HG02943 (cell line): ENCODE data around the gene MALT1.
"Not testable (repeated sequence)": the region's sequence is repeated elsewhere in the genome, so short reads cannot be mapped to it uniquely, and the experiment has no call there.

ENCODE experiments used
- ATAC-seq: cut with Tn5 transposase; IDR thresholded peaks from one replicate; pipeline ENCODE4 v1.9.1; 2021; ENCODE audit warnings: mild to moderate bottlenecking, low read depth, moderate library complexity; ENCODE audit not compliant: unreplicated experiment

Gene MALT1

GRCh38 chr18:58671111-58671631, at the start of gene MALT1:
Gene MALT1 (plus strand): TSS chr18:58671465. CDS start chr18:58671644, 179 bp downstream.
- peak; percentile 75 for ATAC-seq

GRCh38 chr18:58624011-58624410, 47.3 kb upstream of the MALT1 start:
- ATAC-seq = no peak

- no peak for ATAC-seq
These were observed 45.4 kb upstream of the MALT1 start for GRCh38 chr18:58625839-58626238.

- no peak for ATAC-seq
These were observed 41.2 kb upstream of the MALT1 start for GRCh38 chr18:58630071-58630470.

- no peak for ATAC-seq
These were observed 40.0 kb upstream of the MALT1 start for GRCh38 chr18:58631301-58631700.

- no peak for ATAC-seq
These were observed 38.7 kb upstream of the MALT1 start for GRCh38 chr18:58632552-58632951.

DNA sequence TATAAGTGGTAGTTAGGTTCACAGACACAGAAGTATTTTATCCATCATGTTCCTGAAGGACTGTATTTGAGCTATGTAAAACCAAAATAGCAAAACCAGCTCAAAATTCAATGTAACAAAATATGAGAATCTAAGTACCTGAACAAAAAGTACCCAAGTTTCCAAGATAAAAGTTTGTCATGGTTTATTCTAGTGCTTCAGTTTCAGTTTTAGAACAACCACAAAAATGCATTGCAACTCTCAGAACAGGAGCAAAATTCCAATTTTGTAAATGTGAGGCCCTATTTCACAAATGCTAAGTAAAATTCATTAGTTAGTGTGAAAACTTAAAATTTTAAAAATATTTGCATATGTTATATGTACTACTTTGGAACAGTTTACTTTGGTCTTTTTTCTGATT, 37.4 kb upstream of the MALT1 start:
- ATAC-seq = no peak

GRCh38 chr18:58635891-58636290, 35.4 kb upstream of the MALT1 start:
- ATAC-seq = no peak

- no peak for ATAC-seq
These were observed 34.1 kb upstream of the MALT1 start for GRCh38 chr18:58637197-58637596.

DNA sequence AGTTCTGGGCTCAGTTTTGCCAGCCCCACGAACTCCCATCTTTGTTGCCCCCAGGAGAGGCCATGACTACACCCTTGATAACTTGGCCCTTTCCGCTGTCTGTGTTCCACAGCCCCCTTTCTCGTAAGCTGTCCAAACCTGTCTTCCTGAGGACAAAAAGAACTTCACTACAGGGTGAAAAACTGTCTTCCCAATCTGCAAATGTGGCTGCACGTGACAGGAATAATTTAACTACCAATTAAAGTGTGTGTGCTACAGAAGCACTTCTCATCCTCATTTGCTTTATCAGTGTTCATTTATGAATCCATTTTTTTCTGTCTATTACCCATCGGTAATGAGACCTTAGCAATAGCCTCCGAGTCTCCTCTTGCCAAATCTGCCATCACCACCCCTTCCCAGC, 33.3 kb upstream of the MALT1 start:
- no peak for ATAC-seq

DNA sequence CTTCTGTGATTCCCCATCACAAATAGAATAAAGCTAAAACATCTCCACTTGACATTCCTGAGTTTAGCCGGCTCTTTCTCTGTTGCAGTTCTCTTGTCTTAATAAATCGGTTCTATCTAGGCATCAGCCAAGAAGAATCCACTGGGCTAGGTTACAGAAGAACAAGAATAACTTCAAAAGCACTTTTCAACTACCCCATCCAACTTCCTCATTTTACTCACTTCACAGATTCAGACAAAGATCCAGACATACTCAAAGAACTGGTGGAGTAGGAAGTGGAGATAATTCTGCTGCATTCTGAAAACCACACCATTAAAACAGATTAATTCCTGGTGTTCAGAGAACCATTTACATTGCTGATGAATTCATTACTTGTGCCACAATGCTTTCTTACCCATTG, 32.8 kb upstream of the MALT1 start:
- no peak for ATAC-seq

DNA sequence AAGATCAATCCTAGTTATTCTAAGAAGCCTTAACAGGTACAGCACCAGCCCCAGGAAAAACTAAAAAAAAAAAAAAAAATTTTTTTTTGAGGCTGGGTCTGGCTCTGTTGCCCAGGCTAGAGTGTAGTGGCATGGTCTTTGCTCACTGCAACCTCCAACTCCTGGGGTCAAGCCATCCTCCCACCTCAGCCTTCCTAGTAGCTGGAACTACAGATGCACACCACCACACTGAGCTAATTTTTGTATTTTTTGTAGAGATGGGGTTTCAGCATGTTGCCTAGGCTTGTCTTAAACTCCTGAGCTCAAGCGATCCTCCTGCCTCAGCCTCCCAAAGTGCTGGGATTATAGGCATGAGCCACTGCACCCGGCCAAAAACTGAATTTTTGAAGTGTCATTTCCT, 32.0 kb upstream of the MALT1 start:
- ATAC-seq = no peak

DNA sequence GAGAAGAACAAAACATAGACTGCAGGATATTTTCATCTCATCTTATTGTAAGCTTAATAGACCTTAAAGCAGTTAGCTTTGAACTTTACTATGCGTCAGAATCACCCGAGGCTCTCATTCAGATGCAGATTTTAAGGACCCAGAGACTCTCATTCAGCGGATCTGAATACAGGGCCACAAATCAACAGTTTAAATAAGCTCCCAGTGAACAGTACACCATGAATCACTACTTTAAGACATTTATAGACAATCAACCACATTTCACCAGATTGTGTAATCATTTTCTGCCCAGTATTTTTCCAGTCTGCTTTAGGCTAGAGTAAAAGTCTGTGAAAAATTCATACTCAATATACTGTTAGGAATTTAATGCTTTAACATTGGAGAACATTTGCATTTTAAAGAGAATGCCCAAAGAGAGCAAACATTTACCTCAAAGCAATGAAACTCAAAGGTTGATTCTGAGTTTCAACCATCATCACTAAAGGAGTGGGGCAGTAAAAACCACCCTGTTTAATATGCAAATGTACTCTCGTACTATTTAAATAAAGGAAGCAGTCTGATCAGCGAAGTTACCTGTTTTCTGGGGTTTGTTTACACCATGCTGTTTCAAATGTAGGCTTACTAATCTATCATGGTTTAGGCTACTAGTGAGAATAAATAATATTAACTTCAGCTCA, 31.4 kb upstream of the MALT1 start:
- ATAC-seq = peak; percentile 70

DNA sequence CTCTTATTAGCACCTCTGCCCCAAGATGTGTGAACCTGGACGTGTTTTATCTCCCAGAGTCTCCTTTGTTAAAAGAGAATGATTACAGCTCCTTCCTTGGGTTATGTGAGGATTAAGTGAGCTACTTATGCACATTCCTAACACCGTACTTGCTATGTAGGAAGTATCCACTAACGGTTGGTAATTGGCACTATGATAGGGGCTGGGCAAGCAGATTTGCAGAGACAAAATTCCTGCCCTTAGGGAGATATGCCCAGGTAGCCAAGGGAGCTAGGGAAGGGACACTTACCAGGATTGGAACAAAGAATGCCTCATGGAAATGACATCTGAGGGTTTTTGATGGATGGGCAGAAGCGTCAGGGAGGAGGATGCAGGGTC, 30.8 kb upstream of the MALT1 start:
- no peak for ATAC-seq

GRCh38 chr18:58640891-58641610, 30.2 kb upstream of the MALT1 start:
- ATAC-seq = no peak

DNA sequence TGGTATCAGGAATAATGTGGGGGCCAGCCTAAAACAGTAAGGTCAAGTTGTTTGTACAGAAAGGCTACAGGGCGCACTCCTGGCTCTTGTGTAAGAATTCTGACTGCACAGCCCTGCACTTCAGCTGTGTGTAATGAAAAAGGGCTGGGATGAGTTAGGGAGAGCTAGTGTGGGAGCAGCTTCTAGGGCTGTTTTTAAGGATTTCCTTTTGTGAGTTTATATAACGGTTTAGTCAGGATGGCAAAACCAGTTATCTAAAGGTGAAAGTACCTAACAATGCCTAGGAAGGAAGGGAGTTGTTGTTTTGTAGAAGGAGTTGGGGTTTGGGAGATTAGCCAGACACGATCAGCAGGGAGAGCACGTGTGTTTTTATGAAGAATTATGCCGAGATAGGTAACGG, 27.7 kb upstream of the MALT1 start:
- ATAC-seq = not testable (repeated sequence)

DNA sequence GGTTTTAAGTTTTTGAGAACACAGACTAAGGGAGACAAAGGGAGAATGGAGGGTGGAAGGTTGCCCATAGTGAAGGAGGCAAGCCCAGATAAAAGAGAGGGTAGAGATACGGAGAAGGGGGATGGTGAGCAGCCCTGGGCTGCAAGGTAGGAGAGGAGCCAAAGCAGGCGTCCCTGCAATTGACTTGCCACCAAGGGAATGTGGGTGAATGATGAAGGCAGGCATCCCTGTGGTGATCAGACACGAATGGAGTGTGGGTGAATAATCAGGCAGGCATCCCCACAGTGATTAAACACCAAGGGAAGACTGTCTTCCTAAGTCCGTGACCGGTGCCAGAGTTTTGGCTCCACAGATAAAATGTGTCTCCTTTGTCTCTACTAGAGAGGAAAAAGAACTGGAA, 25.9 kb upstream of the MALT1 start:
- no peak for ATAC-seq

- no peak for ATAC-seq
These were observed 24.9 kb upstream of the MALT1 start for GRCh38 chr18:58646334-58646862.

DNA sequence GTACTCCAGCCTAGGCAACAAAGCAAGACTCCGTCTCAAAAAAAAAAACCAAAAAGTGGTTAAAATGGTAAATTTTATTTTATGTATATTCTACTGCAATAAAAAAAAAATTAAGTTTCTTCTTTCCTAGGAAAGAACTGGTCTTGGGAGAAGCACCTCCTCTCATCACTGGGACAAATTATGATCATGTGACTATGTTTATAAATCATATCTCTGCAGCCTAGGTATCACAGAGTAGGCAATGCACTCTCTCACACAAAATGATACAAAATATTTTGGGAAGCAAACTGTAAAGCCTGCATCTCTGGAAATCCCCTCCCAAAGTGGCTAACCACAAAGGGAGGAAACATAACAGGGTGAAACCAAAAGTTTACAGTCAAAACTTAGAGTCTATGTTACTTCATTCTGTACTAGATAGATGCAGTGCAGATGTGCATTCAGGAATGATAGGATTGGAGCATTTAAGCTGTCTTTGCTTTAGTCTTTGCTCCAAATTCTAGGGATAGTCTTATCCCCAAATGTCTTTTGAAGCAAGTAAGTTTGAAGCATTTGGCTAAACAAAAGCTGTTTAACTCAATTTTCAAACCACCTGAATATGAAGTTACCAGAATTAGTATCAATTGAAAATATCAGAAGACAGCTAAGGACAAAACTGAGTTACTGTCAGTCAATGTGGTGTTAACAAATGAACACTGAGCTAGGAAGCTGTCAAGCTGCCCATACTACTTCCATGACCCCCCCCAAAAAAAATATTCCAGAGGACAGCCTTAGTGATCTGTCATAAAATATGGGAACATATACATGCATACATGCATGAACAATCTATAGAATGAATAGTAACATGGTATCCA, 21.1 kb upstream of the MALT1 start:
- ATAC-seq = peak; percentile 63

- ATAC-seq = not testable (repeated sequence)
These were observed 20.4 kb upstream of the MALT1 start for GRCh38 chr18:58650830-58651229.
